Brain pericyte (primary cell): Measurements from ENCODE around the gene GLDC.

Experiments
- DNase-seq: peaks from one replicate; pipeline ENCODE4 v3.0.0-alpha.2; 2012; ENCODE audit warnings: low read depth, low spot score

The GLDC gene

DNA sequence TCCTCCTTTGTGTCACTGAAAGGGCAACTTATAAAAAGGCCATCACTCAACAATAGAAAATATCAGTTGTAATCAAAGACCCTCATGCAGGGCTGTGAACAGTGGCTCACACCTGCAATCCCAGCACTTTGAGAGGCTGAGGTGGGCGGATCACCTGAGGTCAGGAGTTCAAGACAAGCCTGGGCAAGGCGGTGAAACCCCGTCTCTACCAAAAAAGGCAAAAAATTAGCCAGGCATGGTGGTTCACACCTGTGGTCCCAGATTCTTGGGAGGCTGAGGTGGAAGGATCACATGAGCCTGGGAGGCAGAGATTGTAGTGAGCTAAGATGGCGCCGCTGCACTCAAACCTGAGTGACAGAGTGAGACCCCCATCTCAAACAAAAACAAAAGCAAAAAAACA, 24.7 kb downstream of the GLDC start:
- DNase-seq = no peak

DNA sequence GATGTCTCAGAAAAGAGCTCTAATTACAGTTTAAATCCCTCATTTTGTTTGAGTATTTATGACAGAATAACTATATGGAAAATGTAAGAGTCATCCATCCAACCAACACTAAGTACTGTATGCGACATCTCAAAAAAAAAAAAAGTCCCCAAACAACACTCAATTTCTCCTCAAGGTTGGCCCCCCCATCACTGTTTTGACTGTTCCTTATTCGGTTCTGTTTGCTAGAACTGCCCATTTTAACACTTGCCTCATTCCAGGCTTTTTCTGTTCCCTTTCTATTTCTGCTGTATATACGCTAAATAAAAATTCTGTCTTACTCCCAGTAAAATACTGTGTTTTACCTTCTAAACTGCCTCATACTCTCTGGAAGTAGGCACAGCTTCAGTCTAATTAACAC, 25.2 kb downstream of the GLDC start:
- DNase-seq = no peak

DNA sequence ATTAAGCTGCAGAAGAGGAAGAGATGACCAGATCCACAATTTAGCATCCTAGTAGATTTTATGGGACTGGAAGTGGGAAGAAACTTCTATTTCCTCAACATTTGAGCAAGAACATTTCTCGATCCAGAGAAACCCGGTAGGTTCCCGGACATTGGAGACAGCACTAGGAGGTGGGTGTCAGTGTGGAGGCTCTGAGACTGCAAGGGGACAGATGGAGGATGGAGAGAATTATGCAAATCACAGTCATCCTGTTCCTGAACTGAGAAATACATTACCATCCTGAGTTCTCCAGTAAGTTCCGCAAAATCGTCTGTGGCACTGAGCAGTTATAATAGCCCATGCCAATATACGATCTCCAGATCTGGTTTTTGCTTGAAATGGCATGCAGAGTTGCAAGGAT, 25.6 kb downstream of the GLDC start:
- DNase-seq = no peak

DNA sequence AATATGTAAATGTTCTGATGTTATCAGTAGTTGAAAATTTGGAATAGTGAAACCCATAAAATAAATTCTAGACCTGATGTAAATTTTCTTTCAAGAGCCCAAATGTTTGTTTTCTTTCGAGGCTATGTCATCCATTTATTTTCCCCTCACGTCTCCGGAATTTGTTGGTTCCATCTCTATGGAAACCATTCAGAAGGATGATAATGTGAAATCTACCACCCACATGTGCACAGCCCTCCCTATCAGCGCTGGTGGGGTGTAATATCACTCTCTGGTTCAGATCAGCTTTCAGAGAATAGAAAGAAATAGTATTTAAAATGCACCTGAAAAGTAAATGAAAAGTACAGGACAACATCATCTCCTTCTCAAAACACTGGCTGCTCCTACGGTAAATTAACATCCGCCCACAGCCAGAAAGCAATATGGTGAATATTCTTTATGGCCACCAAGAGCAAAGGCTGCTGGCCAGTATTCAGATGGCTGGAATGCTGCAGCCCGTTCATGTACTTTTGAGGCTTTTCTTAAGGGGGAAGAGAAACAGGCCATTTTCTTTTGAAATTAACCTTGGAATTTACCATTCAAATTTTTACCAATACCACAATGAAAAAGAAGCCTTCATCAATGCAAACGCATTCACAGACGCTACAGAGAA, 28.5 kb downstream of the GLDC start:
- DNase-seq = no peak

DNA sequence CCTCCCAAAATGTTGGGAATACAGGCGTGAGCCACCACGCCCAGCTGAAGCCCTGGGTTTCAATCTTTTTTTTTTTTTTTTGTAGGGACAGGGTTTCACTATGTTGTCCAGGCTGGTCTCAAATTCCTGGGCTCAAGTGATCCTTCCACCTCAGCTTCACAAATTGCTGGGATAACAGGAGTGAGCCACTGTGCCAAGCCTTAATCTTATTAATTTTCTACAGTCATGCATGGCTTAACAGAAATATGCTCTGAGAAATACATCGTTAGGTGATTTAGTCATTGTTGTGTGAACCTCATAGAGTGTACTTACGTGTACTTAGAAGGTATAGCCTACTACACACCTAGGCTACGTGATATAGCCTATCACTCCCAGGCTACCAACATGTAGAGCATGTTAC, 31.0 kb downstream of the GLDC start:
- no peak for DNase-seq

DNA sequence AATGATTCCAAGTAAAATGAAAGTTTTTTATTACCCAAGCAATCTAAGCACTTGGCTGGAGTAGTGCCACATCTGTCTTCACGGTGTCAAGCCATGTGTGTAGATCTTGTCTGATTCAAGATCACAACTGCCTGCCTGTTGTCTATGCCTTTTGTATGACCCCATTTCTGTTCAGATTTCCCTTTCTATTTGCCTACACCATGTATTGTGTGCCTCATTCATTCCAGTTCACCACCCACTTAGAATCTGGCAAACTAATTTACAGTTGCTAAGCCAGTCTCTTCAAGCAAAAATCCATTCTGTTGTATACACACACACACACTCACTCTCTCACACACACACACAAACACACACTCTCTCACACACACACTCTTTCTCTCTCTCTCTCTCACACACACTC, 33.7 kb downstream of the GLDC start:
- no peak for DNase-seq

DNA sequence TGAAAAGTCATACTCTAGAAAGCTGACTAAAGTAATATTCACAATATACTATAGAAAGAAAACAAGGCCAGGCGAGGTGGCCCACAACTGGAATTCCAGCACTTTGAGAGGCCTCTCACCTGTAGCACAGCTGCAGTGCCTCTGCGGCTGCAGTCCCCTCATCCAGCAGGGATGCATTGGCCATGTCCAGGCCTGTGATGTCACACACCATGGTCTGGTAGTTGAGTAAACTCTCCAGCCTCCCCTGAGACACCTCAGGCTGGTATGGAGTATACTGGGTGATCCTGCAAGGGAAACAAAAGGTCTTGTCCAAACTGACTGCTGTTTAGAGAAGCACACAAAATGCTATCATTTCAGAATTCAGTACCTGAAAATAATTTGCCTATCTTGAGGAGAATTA, 35.5 kb downstream of the GLDC start:
- DNase-seq = no peak

- DNase-seq = no peak
Measured at GRCh38 chr9:6609497-6610016, 36.0 kb downstream of the GLDC start.

DNA sequence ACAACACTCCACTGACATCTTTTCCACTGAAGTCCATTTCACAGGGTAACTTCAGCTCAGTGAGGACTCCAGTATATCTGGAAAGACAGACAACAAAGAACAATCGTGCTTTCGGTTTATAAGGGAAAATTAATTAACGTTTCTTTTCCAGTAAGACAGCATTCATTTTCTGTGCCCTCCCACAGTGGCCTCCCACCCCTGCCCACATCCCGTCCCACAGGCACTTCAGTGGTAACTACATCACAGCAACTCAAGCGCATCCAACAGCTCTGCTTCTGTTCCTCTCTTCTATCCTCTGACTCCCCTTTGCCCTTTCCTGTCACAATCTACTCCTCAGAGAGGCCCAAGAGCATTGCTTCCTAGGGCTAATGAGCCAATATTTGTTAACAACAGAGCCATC, 40.3 kb downstream of the GLDC start:
- no peak for DNase-seq

DNA sequence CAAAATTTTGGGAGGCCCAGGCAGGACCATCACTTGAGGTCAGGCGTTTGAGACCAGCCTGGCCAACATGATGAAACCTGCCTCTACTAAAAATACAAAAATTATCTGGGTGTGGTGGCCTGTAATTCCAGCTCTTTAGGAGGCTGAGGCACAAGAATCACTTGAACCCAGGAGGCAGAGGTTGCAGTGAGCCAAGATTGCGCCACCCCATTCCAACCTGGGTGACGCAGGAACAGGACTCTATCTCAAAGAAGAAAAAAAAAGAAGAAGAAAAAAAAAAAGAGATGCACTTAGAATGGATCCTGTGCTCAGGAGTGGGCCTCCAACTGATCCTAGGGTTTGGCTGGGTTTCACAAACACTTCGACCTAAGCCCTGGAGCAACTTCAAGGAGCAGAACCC, 45.1 kb downstream of the GLDC start:
- DNase-seq = no peak

GRCh38 chr9:6600006-6600405, 45.5 kb downstream of the GLDC start:
- no peak for DNase-seq

- DNase-seq = no peak
Measured at GRCh38 chr9:6598249-6598725, 47.2 kb downstream of the GLDC start.

GRCh38 chr9:6592791-6593190, 52.7 kb downstream of the GLDC start:
- no peak for DNase-seq

- no peak for DNase-seq
Measured at GRCh38 chr9:6592231-6592630, 53.3 kb downstream of the GLDC start.

DNA sequence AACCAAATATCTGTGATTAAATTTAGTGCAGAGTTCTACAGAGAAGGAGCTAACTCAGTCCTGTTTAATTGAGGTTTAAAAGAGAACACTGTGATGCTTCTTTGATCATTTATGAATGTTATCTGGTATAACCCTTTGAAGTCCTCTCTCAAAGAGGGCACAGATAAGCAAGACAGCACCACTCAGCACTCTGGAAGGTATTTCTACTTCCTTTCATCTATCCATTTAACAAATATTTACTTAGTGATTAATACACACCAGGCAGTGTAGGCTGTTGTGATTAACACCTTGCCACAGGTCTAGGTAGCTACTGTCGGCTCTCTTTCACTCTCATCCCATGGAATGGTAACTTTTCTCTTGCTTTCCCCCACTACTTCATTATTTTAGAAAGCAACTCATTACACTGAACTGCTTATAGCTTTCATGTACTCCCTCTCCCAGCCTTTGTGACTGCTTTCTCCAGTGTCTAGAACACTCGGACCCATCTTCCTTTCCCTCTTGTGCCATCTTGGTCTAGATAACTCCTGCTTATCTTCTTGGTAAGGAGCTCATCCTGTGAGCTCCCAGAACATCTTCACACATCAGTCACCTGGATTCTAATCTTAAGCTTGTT, 54.7 kb downstream of the GLDC start:
- DNase-seq = no peak

DNA sequence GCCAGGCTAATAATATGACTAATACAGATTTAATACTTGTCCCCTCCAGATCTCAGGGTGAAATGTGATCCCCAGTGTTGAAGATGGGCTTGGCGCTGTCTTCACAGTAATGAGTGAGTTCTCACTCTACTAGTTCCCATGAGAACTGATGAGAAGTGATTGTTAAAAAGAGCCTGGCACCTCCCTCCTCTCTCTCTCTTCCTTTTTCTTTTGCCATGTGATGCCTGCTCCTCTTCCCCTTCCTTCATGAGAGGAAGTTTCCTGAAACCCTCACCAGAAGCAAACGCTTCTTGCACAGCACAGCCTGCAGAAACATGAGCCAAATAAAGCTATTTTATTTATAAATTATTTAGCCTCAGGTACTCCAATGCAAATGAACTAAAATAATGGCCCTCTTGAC, 55.2 kb downstream of the GLDC start:
- DNase-seq = no peak

DNA sequence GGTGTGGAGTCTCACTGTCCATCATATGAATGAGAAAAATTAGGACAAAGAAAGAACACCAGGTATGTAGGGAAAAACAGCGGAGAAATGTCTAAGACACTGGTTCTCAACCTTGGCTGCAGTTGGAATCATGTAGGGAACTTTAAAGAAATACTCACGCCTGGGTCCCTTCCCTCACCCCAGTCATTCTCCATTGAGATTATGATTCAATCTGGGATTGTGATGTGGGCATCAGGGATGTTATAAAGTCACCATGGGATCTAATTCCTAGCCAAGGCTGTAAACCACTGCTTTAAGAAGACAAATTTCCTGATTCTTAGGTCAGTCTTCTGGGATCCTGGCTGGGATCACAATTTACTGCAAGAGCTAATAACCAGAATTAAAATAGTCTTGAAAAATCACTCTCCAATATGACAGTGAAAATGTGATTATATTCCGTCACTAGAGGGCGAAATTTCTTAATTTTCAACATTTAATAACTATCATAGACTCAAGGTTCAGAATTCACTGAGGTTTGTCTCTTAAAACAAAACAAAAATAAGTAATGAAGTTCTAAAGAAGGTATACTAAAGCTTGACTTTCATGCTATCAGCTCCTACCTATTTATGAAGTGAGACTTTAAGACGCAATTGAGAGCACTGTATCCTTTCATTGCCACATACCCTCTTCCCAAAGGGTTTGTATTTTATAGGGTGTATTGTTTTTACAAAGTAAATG, 60.5 kb downstream of the GLDC start:
- DNase-seq = no peak

GRCh38 chr9:6581253-6581652, 64.3 kb downstream of the GLDC start:
- DNase-seq = no peak

DNA sequence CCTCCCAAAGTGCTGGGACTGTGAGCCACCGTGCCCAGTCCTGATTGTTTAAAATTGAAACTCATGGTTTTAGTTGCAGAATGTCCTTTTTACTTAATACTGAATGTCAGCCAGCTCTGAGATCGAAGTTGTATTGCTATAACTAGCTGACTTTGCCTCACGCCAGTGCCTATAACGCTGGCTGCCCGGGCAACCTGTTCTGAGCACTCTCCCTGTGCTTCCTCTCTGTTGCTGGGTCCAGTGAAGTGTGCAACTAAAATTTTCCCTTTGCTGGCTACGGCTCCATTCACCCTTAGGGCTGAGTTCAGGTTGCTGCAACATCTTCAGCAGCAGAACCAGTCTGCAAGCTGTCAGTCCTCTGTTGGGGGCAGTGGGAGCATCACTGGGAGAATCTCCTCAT, 65.9 kb downstream of the GLDC start:
- no peak for DNase-seq

- no peak for DNase-seq
Measured at GRCh38 chr9:6576987-6577386, 68.5 kb downstream of the GLDC start.

- DNase-seq = no peak
Measured at GRCh38 chr9:6575324-6576034, 70.0 kb downstream of the GLDC start.

DNA sequence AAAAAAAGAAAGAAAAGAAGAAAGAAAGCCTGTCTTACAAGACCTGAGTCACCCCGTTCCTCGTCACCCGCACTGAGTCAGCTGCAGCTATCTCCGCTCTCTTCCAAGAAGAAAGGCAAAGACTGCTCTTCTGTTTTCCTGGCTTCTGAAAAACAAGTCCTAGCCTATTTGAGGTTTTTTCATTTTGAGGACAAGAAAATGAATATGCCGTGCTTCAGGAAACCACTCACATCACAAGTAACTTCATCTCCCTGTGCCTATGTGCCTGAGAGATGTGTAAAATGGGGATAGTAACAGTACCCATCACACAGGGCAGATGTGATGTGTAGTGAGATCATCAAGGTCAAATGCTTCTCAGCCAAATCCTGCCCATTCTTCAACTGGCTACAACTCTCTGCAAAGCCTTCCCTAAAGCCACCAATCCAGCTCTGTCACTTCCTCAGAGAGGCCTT, 78.4 kb downstream of the GLDC start:
- no peak for DNase-seq
